Activated CD4-positive, alpha-beta T cell treated with anti-CD3 and anti-CD28 coated beads, Interleukin-2, amount 10 ng/mL, durations not matched to agents 24 days and 14 days (primary cell): ENCODE measurements around the gene TMEM259. TPM values are rescaled to one million over a fixed set of nuclear protein-coding genes. Genes with fewer than 3 reads are reported as not detected.

Source experiments
- DNase-seq: peaks from one replicate; pipeline ENCODE4 v3.0.0; 2022
- H3K27ac Mint-ChIP-seq: one replicate; pipeline ENCODE4 v1.8.0; 2022; ENCODE audit warnings: mild to moderate bottlenecking, mixed read lengths
- H3K27me3 Mint-ChIP-seq: one replicate; pipeline ENCODE4 v1.8.0; 2022; ENCODE audit warnings: mixed read lengths
- H3K36me3 Mint-ChIP-seq: one replicate; pipeline ENCODE4 v1.8.0; 2022; ENCODE audit warnings: low read depth, mild to moderate bottlenecking, mixed read lengths
- H3K4me1 Mint-ChIP-seq: one replicate; pipeline ENCODE4 v1.8.0; 2021; ENCODE audit warnings: mixed read lengths
- H3K4me3 Mint-ChIP-seq: one replicate; pipeline ENCODE4 v1.8.0; 2022; ENCODE audit warnings: mild to moderate bottlenecking, moderate library complexity, mixed read lengths
- H3K9me3 Mint-ChIP-seq: one replicate; pipeline ENCODE4 v1.8.0; 2021; ENCODE audit warnings: mixed read lengths
- intact Hi-C: fragments of 100-400 bp; cut with micrococcal nuclease; formaldehyde crosslinking; loops from one replicate; pipeline ENCODE4 v1.15.1; 2023
- total RNA-seq: library from RNA; stranded (reverse); gene quantifications from 2 replicates; pipeline ENCODE4 v1.2.3, GENCODE V29; 2022

The TMEM259 gene
- total RNA-seq, 1 donor from 2014 or later = 156 TPM

- peaks cover 3% of the 10 kb centered on the region for H3K9me3 Mint-ChIP-seq
- peaks cover 16% of the 10 kb centered on the region for H3K4me1 Mint-ChIP-seq
- intact Hi-C loops = no loop called here
- peaks cover 21% of the 10 kb centered on the region for H3K36me3 Mint-ChIP-seq
- H3K27ac Mint-ChIP-seq = no peak overlapping the region
- no peak for DNase-seq
- H3K27me3 Mint-ChIP-seq = no peaks in the 10 kb centered on the region
- H3K4me3 Mint-ChIP-seq = no peak overlapping the region
Observed at GRCh38 chr19:960601-960938, 60.4 kb downstream of the TMEM259 start.

GRCh38 chr19:960020-960419, 60.9 kb downstream of the TMEM259 start:
- H3K4me1 Mint-ChIP-seq = peaks cover 14% of the 10 kb centered on the region
- DNase-seq = no peak
- H3K36me3 Mint-ChIP-seq = peaks cover 16% of the 10 kb centered on the region
- intact Hi-C loops = no loop called here
- H3K27ac Mint-ChIP-seq = no peak overlapping the region
- no peaks in the 10 kb centered on the region for H3K27me3 Mint-ChIP-seq
- H3K4me3 Mint-ChIP-seq = no peak overlapping the region
- H3K9me3 Mint-ChIP-seq = no peaks in the 10 kb centered on the region

Other genes starting within 250 kb of the TMEM259 start
- gene PTBP1, start 223.7 kb downstream of the TMEM259 start, total RNA-seq = 789 and 832 TPM in 2 replicates
- gene PLPPR3, start 199.2 kb downstream of the TMEM259 start, total RNA-seq = not detected in 2 replicates
- gene AZU1, start 193.3 kb downstream of the TMEM259 start, total RNA-seq = not detected in 2 replicates
- not detected in 2 replicates for gene PRTN3, start 180.1 kb downstream of the TMEM259 start, total RNA-seq
- not detected in 2 replicates for gene ELANE, start 168.8 kb downstream of the TMEM259 start, total RNA-seq
- 1.4 and 2.5 TPM in 2 replicates for gene CFD, start 161.5 kb downstream of the TMEM259 start, total RNA-seq
- 58.1 and 61.1 TPM in 2 replicates for gene MED16, start 127.9 kb downstream of the TMEM259 start, total RNA-seq
- gene RNU6-9, start 127.6 kb downstream of the TMEM259 start, total RNA-seq = not detected in 2 replicates
- 86.8 and 91.5 TPM in 2 replicates for gene R3HDM4, start 107.9 kb downstream of the TMEM259 start, total RNA-seq
- gene KISS1R, start 103.8 kb downstream of the TMEM259 start, total RNA-seq = 12.9 and 16.8 TPM in 2 replicates
- 35.6 and 36.6 TPM in 2 replicates for gene ARID3A, start 95.1 kb downstream of the TMEM259 start, total RNA-seq
- 104 and 111 TPM in 2 replicates for gene WDR18, start 36.8 kb downstream of the TMEM259 start, total RNA-seq
- 0.07 TPM in 1 of 2 replicates, not detected in the other for gene GRIN3B, start 20.7 kb downstream of the TMEM259 start, total RNA-seq
- gene RNU6-2, start 399 bp upstream of the TMEM259 start, total RNA-seq = not detected in 2 replicates
- gene CNN2, start 5.5 kb upstream of the TMEM259 start, total RNA-seq = 112 TPM in 2 replicates
- gene ABCA7, start 19.0 kb upstream of the TMEM259 start, total RNA-seq = 15.8 TPM in 2 replicates
- gene ARHGAP45, start 46.0 kb upstream of the TMEM259 start, total RNA-seq = 176 and 183 TPM in 2 replicates
- gene POLR2E, start 74.3 kb upstream of the TMEM259 start, total RNA-seq = 273 and 274 TPM in 2 replicates
- 225 and 239 TPM in 2 replicates for gene GPX4, start 82.9 kb upstream of the TMEM259 start, total RNA-seq
- gene SBNO2, start 153.1 kb upstream of the TMEM259 start, total RNA-seq = 97.1 and 98.9 TPM in 2 replicates
- 70.3 and 70.9 TPM in 2 replicates for gene STK11, start 184.7 kb upstream of the TMEM259 start, total RNA-seq
- 1.7 and 1.9 TPM in 2 replicates for gene CBARP, start 216.9 kb upstream of the TMEM259 start, total RNA-seq
- gene ATP5F1D, start 220.6 kb upstream of the TMEM259 start, total RNA-seq = 254 and 269 TPM in 2 replicates
- gene MIDN, start 227.5 kb upstream of the TMEM259 start, total RNA-seq = 72.3 and 82.4 TPM in 2 replicates
- 237 TPM in 2 replicates for gene CIRBP, start 248.2 kb upstream of the TMEM259 start, total RNA-seq